ENCODE results near the gene GLIS1.

Gene GLIS1

DNA sequence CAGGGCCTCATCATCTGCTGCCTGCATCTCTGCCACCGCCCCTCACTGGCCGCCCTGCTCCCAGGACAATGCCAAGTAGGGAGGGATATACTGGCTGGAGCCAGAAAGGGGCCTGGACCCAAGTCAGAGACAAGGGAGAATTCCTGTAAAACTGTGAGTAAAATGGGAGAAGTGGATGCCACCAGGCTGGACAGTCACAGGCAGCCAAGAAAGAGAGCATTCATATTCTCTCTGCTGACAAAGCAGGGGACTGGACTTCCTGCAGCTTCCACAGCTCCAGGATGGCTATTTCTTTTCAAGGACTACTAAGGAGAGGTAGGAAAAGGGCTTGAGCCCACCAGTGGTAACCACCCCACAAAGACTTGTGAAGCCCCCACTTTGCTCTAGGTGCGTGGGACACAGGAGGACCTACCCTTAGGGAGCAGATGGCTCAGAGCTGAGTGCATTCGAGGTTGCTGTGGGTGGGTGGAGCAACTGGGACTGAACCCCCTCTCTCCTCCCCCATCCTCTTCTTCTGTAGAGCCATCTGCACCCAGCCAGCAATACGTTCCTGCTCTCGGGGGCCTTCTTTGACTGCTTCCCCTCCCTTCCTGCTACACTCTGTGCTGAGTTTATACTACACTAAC lies 57.5 kb downstream of the GLIS1 start:
- TF ChIP-seq, protein P1, sequence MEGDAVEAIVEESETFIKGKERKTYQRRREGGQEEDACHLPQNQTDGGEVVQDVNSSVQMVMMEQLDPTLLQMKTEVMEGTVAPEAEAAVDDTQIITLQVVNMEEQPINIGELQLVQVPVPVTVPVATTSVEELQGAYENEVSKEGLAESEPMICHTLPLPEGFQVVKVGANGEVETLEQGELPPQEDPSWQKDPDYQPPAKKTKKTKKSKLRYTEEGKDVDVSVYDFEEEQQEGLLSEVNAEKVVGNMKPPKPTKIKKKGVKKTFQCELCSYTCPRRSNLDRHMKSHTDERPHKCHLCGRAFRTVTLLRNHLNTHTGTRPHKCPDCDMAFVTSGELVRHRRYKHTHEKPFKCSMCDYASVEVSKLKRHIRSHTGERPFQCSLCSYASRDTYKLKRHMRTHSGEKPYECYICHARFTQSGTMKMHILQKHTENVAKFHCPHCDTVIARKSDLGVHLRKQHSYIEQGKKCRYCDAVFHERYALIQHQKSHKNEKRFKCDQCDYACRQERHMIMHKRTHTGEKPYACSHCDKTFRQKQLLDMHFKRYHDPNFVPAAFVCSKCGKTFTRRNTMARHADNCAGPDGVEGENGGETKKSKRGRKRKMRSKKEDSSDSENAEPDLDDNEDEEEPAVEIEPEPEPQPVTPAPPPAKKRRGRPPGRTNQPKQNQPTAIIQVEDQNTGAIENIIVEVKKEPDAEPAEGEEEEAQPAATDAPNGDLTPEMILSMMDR (IDR thresholded peaks at IDR 0.05; ENCODE audit: extremely low read depth, insufficient read depth, missing control alignments): no peak
- no peak for DNase-seq (ENCODE audit: low spot score)
- in situ Hi-C loops (cut with MboI; ENCODE audit: low pct_unique_long_range_greater_than_20kb, low sequenced_read_pairs, unreplicated experiment): no loop called here

DNA sequence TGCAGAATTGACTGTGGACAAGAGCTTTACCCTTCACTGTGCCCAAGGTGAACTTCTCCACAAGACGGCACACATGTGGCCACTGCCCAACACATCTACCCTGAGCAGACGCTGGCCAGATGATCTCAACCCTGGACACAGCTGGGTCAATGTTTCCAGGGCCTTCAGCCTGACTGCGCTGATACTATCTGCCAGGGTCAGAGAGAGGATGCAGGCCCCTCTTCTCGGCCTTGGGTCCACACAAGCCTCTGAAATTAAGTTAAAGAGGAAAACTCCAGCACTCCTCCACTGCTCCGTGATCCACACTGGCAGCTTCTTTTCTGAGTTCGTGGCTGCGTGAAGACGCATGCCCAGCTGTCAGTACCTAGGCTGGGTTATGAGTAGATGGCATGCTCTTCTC lies 58.1 kb downstream of the GLIS1 start:
- in situ Hi-C loops (cut with MboI; ENCODE audit: low pct_unique_long_range_greater_than_20kb, low sequenced_read_pairs, unreplicated experiment): no loop called here
- TF ChIP-seq, protein P1 (IDR thresholded peaks at IDR 0.05; ENCODE audit: extremely low read depth, insufficient read depth, missing control alignments): no peak
- no peak for DNase-seq (ENCODE audit: low spot score)

DNA sequence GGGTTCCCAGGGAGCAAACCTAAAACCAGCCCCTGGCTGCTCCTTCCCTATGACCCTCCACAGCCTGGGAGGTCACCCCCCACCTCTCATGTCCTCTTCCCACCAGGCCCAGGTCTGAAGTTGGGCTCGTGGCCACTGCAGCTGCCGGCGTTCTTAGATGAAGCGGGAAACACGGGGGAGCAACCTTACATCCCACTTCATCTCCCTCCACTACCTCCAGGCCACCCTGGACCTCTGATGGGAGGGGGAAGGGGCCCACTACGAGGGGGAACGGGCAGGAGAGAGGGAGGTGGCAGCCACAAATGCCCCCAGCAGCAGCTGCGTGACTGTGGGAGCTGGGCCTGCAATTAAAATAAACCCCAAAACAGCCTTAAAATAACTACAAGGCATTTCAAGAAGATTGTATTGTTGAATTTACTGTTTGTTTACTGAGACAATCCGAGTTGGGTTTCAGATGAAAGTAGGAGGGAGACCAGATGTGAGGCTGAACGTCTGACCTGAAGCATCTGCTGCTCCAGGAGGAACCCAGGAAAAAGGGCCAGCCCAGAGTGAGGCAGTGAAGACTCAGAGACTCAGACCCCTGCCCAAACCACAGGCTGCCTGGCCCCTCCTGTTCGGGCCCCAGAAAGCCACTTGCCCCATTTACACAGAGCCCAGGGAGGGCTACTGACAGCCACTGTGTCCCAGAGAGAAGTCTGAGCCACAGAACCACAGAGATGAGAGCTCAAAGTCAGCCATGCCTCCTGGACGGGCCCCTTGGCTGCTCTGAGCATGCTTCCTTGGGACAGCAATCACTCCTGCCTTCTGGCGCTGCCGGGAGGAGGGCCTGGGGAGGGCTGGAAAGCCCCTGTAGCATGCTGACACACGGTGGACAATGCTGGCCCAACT lies 59.8 kb downstream of the GLIS1 start:
- TF ChIP-seq, protein P1 (IDR thresholded peaks at IDR 0.05; ENCODE audit: extremely low read depth, insufficient read depth, missing control alignments): no peak
- in situ Hi-C loops (cut with MboI; ENCODE audit: low pct_unique_long_range_greater_than_20kb, low sequenced_read_pairs, unreplicated experiment): no loop called here
- no peak for DNase-seq (ENCODE audit: low spot score)

DNA sequence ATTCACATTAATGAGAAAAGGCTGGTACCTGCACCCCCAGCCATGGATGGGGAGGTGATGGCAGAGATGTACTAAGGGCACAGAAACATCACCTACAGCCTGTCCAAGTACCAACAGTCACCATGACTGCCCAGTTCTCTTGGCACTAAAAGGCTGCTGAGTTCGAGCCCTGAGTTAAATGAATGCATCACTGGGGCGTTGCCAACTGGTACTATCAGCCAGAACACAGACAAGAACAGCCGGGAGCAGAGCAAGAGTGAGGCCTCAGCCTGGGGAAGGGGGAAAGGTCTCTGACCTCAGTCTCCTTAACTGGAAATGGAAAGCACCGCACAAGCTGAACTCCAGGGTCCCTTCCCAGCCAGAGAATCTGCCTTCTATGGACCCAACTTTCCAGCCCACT lies 60.5 kb downstream of the GLIS1 start:
- in situ Hi-C loops (cut with MboI; ENCODE audit: low pct_unique_long_range_greater_than_20kb, low sequenced_read_pairs, unreplicated experiment): no loop called here
- no peak for DNase-seq (ENCODE audit: low spot score)
- TF ChIP-seq, protein P1 (IDR thresholded peaks at IDR 0.05; ENCODE audit: extremely low read depth, insufficient read depth, missing control alignments): no peak

DNA sequence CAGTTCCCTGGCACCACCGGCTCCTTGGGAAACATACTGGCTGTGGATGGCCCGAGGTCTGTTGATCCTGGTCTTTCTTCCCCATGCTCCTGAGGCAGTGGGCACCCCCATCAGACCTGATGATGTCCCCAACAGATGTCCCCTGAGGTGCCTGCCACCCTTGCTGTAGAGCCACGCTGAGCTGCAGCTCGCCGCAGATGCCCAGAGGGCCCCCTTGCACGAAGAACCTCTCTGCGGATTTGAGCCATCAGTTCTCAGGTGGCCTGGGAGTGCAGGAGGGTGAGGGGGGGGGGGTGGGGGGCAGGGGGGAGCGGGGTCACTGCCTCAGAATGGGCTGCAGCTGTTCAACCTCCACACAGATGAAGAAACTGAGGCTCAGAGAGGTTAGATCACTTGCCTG lies 60.9 kb downstream of the GLIS1 start:
- in situ Hi-C loops (cut with MboI; ENCODE audit: low pct_unique_long_range_greater_than_20kb, low sequenced_read_pairs, unreplicated experiment): no loop called here

DNA sequence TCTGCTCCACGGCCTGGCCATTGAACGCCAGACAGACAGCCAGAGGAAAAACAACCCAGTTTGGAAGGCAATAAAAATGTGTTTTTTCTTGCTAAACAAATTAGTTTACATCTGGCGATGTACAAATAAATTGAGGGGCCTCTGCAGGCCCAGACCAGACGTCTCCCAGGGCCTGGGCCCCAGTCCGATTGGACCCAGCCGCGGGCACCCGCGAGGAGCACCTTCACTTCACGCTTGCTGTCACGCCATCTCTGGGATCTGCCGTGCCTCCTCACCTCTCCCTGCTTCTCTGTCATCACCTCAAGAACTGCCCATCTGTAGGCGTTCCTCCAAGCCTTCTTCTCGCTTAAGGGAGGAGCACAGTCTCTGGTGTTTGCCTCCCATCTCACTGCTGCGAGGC lies 61.5 kb downstream of the GLIS1 start:
- in situ Hi-C loops (cut with MboI; ENCODE audit: low pct_unique_long_range_greater_than_20kb, low sequenced_read_pairs, unreplicated experiment): no loop called here
- TF ChIP-seq, protein P1 (IDR thresholded peaks at IDR 0.05; ENCODE audit: extremely low read depth, insufficient read depth, missing control alignments): no peak

More for the DNA sequence above, 60.9 kb downstream of the GLIS1 start:
- DNase-seq (ENCODE audit: low spot score): no peak
- TF ChIP-seq, protein P1 (IDR thresholded peaks at IDR 0.05; ENCODE audit: extremely low read depth, insufficient read depth, missing control alignments): no peak

More for the DNA sequence above, 61.5 kb downstream of the GLIS1 start:
- DNase-seq (ENCODE audit: low spot score): no peak

Measured in GM13977 (cell line).